H9 (cell line): Measurements from ENCODE around the gene VWA5B1. TPM values are rescaled to one million over a fixed set of nuclear protein-coding genes. Genes with fewer than 3 reads are reported as not detected.

Experiments
- DNase-seq: peaks from one replicate; pipeline ENCODE4 v3.0.0-alpha.2; 2017
- H2AFZ ChIP-seq: one replicate; pipeline ENCODE4 v1.6.1; 2013; ENCODE audit warnings: mild to moderate bottlenecking, low read length, control low read depth, moderate library complexity
- H2AK5ac ChIP-seq: 2 replicates; pipeline ENCODE4 v1.6.1; 2013; ENCODE audit warnings: low read length, control low read depth, mixed read lengths; ENCODE audit not compliant: insufficient read length
- H2BK120ac ChIP-seq: one replicate; pipeline ENCODE4 v1.6.1; 2013; ENCODE audit warnings: low read depth, mild to moderate bottlenecking, low read length, control low read depth, inconsistent platforms; ENCODE audit not compliant: poor library complexity, severe bottlenecking
- H2BK12ac ChIP-seq: 2 replicates; pipeline ENCODE4 v1.6.1; 2013; ENCODE audit warnings: low read length, control low read depth, mixed read lengths, low read depth; ENCODE audit not compliant: insufficient read length
- H2BK15ac ChIP-seq: 2 replicates; pipeline ENCODE4 v1.6.1; 2013; ENCODE audit warnings: low read depth, low read length, control low read depth
- H2BK20ac ChIP-seq: one replicate; pipeline ENCODE4 v1.6.1; 2013; ENCODE audit warnings: low read depth, mild to moderate bottlenecking, low read length, control low read depth, inconsistent platforms; ENCODE audit not compliant: poor library complexity, severe bottlenecking
- H2BK5ac ChIP-seq: 2 replicates; pipeline ENCODE4 v1.6.1; 2013; ENCODE audit warnings: low read length, control low read depth, mixed read lengths; ENCODE audit not compliant: insufficient read length
- H3K14ac ChIP-seq: 2 replicates; pipeline ENCODE4 v1.6.1; 2013; ENCODE audit warnings: low read length, control low read depth; ENCODE audit not compliant: insufficient read depth
- H3K18ac ChIP-seq: 2 replicates; pipeline ENCODE4 v1.6.1; 2013; ENCODE audit warnings: low read depth, mild to moderate bottlenecking, mixed read lengths, low read length, control low read depth; ENCODE audit not compliant: insufficient read length
- H3K23ac ChIP-seq: 2 replicates; pipeline ENCODE4 v1.6.1; 2013; ENCODE audit warnings: low read length, control low read depth, mixed read lengths, low read depth; ENCODE audit not compliant: insufficient read length
- H3K23me2 ChIP-seq: 2 replicates; pipeline ENCODE4 v1.6.1; 2013; ENCODE audit warnings: low read depth, mild to moderate bottlenecking, mixed read lengths, low read length, control low read depth; ENCODE audit not compliant: insufficient read length, poor library complexity, severe bottlenecking
- H3K27ac ChIP-seq: 2 replicates; pipeline ENCODE4 v1.5.1; 2013; ENCODE audit warnings: low read length, control low read depth, mixed read lengths, low read depth; ENCODE audit not compliant: insufficient read length
- H3K27me3 ChIP-seq: 2 replicates; pipeline ENCODE4 v1.6.1; 2013; ENCODE audit warnings: low read length, control low read depth, inconsistent platforms; ENCODE audit not compliant: insufficient read depth
- H3K4ac ChIP-seq: 2 replicates; pipeline ENCODE4 v1.6.1; 2013; ENCODE audit warnings: low read depth, mild to moderate bottlenecking, control low read depth, inconsistent platforms, low read length, moderate library complexity
- H3K4me1 ChIP-seq: 2 replicates; pipeline ENCODE4 v1.6.1; 2013; ENCODE audit warnings: low read length, control low read depth, inconsistent platforms; ENCODE audit not compliant: insufficient read depth
- H3K4me2 ChIP-seq: 2 replicates; pipeline ENCODE4 v1.6.1; 2013; ENCODE audit warnings: low read length, control low read depth, mixed read lengths; ENCODE audit not compliant: insufficient read length, insufficient read depth
- H3K56ac ChIP-seq: 2 replicates; pipeline ENCODE4 v1.6.1; 2013; ENCODE audit warnings: low read depth, mild to moderate bottlenecking, mixed read lengths, low read length, control low read depth; ENCODE audit not compliant: insufficient read length
- H3K79me1 ChIP-seq: 2 replicates; pipeline ENCODE4 v1.6.1; 2013; ENCODE audit warnings: low read depth, mild to moderate bottlenecking, moderate library complexity, low read length, control low read depth, inconsistent platforms; ENCODE audit not compliant: insufficient read depth, poor library complexity, severe bottlenecking
- H3K79me2 ChIP-seq: 2 replicates; pipeline ENCODE4 v1.6.1; 2013; ENCODE audit warnings: low read length, control low read depth, inconsistent platforms; ENCODE audit not compliant: insufficient read depth
- H3K9ac ChIP-seq: 2 replicates; pipeline ENCODE4 v1.6.1; 2013; ENCODE audit warnings: low read length, control low read depth, mixed read lengths; ENCODE audit not compliant: insufficient read length; ENCODE audit errors: extremely low read depth
- H3K9me3 ChIP-seq: one replicate; pipeline ENCODE4 v1.6.1; 2013; ENCODE audit warnings: low read depth, low read length, inconsistent platforms; ENCODE audit not compliant: control insufficient read depth
- H3T11ph ChIP-seq: one replicate; pipeline ENCODE4 v1.6.1; 2013; ENCODE audit warnings: mild to moderate bottlenecking, low read length, control low read depth, inconsistent platforms
- H4K20me1 ChIP-seq: one replicate; pipeline ENCODE4 v1.6.1; 2013; ENCODE audit not compliant: control insufficient read depth, insufficient read length, insufficient read depth
- H4K5ac ChIP-seq: 2 replicates; pipeline ENCODE4 v1.6.1; 2013; ENCODE audit warnings: low read depth, mild to moderate bottlenecking, mixed read lengths, low read length, control low read depth; ENCODE audit not compliant: insufficient read length
- H4K8ac ChIP-seq: replicated peaks from 2 replicates; pipeline ENCODE4 v1.6.1; 2013; ENCODE audit warnings: low read length, control low read depth, mixed read lengths, low read depth; ENCODE audit not compliant: insufficient read length
- H4K91ac ChIP-seq: 2 replicates; pipeline ENCODE4 v1.6.1; 2013; ENCODE audit warnings: low read depth, mild to moderate bottlenecking, moderate library complexity, mixed read lengths, low read length, control low read depth; ENCODE audit not compliant: insufficient read length
- H3K27ac Mint-ChIP-seq, 3 experiments: 2 replicates in 2 of 3; 3 replicates in 1 of 3; pipeline ENCODE4 v1.8.0; 2020 to 2021; ENCODE audit warnings: mixed read lengths in 3 of 3, mild to moderate bottlenecking in 1 of 3, moderate library complexity in 1 of 3
- H3K27me3 Mint-ChIP-seq: 2 replicates; pipeline ENCODE4 v1.8.0; 2021; ENCODE audit warnings: low read depth, mild to moderate bottlenecking, moderate library complexity, mixed read lengths
- H3K36me3 Mint-ChIP-seq, 3 experiments: 2 replicates in 2 of 3; 3 replicates in 1 of 3; pipeline ENCODE4 v1.8.0; 2020 to 2021; ENCODE audit warnings: low read depth in 3 of 3, mixed read lengths in 3 of 3; ENCODE audit not compliant: insufficient read depth in 1 of 3
- H3K4me1 Mint-ChIP-seq, 2 experiments: 2 replicates each; pipeline ENCODE4 v1.8.0; 2020; ENCODE audit warnings: mixed read lengths in 2 of 2
- H3K4me3 Mint-ChIP-seq, 2 experiments: 2 replicates in 1 of 2; 3 replicates in 1 of 2; pipeline ENCODE4 v1.8.0; 2020 to 2021; ENCODE audit warnings: mild to moderate bottlenecking in 2 of 2, mixed read lengths in 2 of 2, moderate library complexity in 1 of 2
- H3K9me3 Mint-ChIP-seq, 2 experiments: 2 replicates in 1 of 2; 3 replicates in 1 of 2; pipeline ENCODE4 v1.8.0; 2020; ENCODE audit warnings: mild to moderate bottlenecking in 2 of 2, mixed read lengths in 2 of 2, moderate library complexity in 1 of 2
- WGBS: extraction: QIAGEN DNeasy Blood & Tissue Kit; methylation state at CpG from one replicate; pipeline ENCODE4 v1.1.7; 2013; ENCODE audit warnings: missing lambda C conversion rate, low lambda C conversion rate, mixed read lengths; ENCODE audit not compliant: insufficient read length; ENCODE audit errors: extremely low coverage; 5-methylcytosine and 5-hydroxymethylcytosine counted together
- total RNA-seq: library from RNA; stranded (reverse); gene quantifications from 2 replicates; pipeline ENCODE4 v1.2.1, GENCODE V29; 2021
- TF ChIP-seq, protein P1 (sequence below): fragments of 200-600 bp; sonication (generic); conservative IDR thresholded peaks from 3 replicates; pipeline ENCODE4 v1.8.0; 2021; ENCODE audit warnings: antibody characterized with exemption, mild to moderate bottlenecking

Gene VWA5B1
- total RNA-seq, 1 experiment from 2014 or later = not detected

DNA sequence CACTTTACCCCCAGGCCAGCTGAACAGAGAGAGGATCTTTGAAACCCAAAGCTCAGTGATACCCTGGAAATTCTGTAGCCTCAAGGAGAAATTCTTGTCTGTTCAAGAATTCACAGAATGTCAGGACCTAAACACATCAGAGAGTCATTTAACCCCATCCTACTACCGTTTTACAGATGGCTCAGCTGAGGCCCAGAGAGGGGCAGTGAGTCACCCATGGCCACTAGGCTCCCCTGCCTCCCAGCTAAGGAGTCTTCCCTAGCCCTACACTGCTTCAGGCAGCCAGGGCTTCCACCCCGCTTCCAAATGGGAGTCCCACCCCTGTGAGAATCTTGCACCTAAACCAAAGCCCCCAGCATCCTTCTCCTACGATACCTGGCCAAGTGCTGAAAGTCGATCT lies 28.3 kb downstream of the VWA5B1 start:
- H3K56ac ChIP-seq = no peak overlapping the region
- H3K79me1 ChIP-seq = no peaks in the 10 kb centered on the region
- H2BK5ac ChIP-seq = no peak overlapping the region
- H3K27me3 ChIP-seq = no peaks in the 10 kb centered on the region; the same call in 1 of the 2 replicates
- H4K20me1 ChIP-seq = no peaks in the 10 kb centered on the region
- H4K5ac ChIP-seq = no peak overlapping the region
- H4K91ac ChIP-seq = no peak overlapping the region
- TF ChIP-seq, protein P1, sequence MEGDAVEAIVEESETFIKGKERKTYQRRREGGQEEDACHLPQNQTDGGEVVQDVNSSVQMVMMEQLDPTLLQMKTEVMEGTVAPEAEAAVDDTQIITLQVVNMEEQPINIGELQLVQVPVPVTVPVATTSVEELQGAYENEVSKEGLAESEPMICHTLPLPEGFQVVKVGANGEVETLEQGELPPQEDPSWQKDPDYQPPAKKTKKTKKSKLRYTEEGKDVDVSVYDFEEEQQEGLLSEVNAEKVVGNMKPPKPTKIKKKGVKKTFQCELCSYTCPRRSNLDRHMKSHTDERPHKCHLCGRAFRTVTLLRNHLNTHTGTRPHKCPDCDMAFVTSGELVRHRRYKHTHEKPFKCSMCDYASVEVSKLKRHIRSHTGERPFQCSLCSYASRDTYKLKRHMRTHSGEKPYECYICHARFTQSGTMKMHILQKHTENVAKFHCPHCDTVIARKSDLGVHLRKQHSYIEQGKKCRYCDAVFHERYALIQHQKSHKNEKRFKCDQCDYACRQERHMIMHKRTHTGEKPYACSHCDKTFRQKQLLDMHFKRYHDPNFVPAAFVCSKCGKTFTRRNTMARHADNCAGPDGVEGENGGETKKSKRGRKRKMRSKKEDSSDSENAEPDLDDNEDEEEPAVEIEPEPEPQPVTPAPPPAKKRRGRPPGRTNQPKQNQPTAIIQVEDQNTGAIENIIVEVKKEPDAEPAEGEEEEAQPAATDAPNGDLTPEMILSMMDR = no peak
- H3T11ph ChIP-seq = no peak overlapping the region
- Mint-ChIP-seq H3K4me1 (peaks cover 4 to 7% of the 10 kb centered on the region in 2 experiments), H3K4me3 (no peak overlapping the region), H3K27me3 (peaks cover 26% of the 10 kb centered on the region), H3K27ac (no peak overlapping the region), H3K9me3 (no peaks in the 10 kb centered on the region), H3K36me3 (no peaks in the 10 kb centered on the region)
- H3K4ac ChIP-seq = no peak overlapping the region; the same call in 1 of the 2 replicates
- H3K79me2 ChIP-seq = no peaks in the 10 kb centered on the region
- H2AK5ac ChIP-seq = no peak overlapping the region
- H2BK20ac ChIP-seq = no peak overlapping the region
- no peak overlapping the region for H3K27ac ChIP-seq
- H3K9me3 ChIP-seq = no peaks in the 10 kb centered on the region
- H3K14ac ChIP-seq = no peak overlapping the region
- no peak overlapping the region for H2BK15ac ChIP-seq
- H3K23me2 ChIP-seq = no peaks in the 10 kb centered on the region
- no peak for DNase-seq
- no peak overlapping the region for H3K18ac ChIP-seq
- H2BK120ac ChIP-seq = no peak overlapping the region
- no peak overlapping the region for H2BK12ac ChIP-seq
- no peak overlapping the region for H2AFZ ChIP-seq
- no peak overlapping the region for H3K23ac ChIP-seq
- no peak overlapping the region for H4K8ac ChIP-seq
- no peak overlapping the region for H3K9ac ChIP-seq
- no CpG with 5 or more reads among the region's 4 CpGs for WGBS
- 0 out of 2 replicates have a peak, but pooled peaks cover 2% of the 10 kb centered on the region for H3K4me1 ChIP-seq
- no peak overlapping the region for H3K4me2 ChIP-seq
